GM12878 (cell line): ENCODE measurements around the gene ETV6. TPM values are rescaled to one million over a fixed set of nuclear protein-coding genes. Genes with fewer than 3 reads are reported as not detected.
A peak's percentile ranks its signal among the peaks of the same experiment; 100 is the strongest.

ENCODE experiments used
- ATAC-seq: fragments of 200-7000 bp; cut with Tn5 transposase; 3 replicates; pipeline ENCODE4 v1.9.1; 2020; ENCODE audit warnings: mild to moderate bottlenecking, moderate library complexity
- BruUV-seq: library from RNA; stranded (reverse); fragments of 400-500 nt; replicated peaks from 2 replicates; lab custom pipeline; 2021; lab: Mats Ljungman, UMichigan
- CTCF ChIA-PET: fragments of 300-600 bp; sonication (Branson Sonifier 250); formaldehyde crosslinking; extraction: SDS; loops from one replicate; lab custom pipeline; 2021; ENCODE audit warnings: inconsistent platforms; lab: Yijun Ruan, JAX
- POLR2A ChIA-PET: fragments of 350-600 bp; formaldehyde crosslinking; extraction: SDS; loops from one replicate; lab custom pipeline; 2021; ENCODE audit warnings: inconsistent platforms; lab: Charles Lee
- RAD21 ChIA-PET: fragments of 300-600 bp; sonication (Branson Sonifier 250); formaldehyde crosslinking; loops from one replicate; lab custom pipeline; 2023; ENCODE audit warnings: antibody characterized with exemption; ENCODE audit not compliant: unreplicated experiment; lab: Charles Lee
- SMC1A ChIA-PET: fragments of 300-600 bp; sonication (Branson Sonifier 250); formaldehyde crosslinking; loops from one replicate; lab custom pipeline; 2023; ENCODE audit not compliant: unreplicated experiment, uncharacterized antibody; lab: Charles Lee
- DNase-seq: peaks from one replicate; pipeline ENCODE4 v3.0.0-alpha.2; 2011; ENCODE audit warnings: low read depth, low spot score
- FAIRE-seq: peaks from 3 replicates; lab custom pipeline; 2011; peaks lifted over from hg19 to GRCh38; lab: Jason Lieb, UNC
- H2AFZ ChIP-seq: 2 replicates; pipeline ENCODE4 v1.6.0; 2011; ENCODE audit warnings: low read depth, low read length, control low read depth; ENCODE audit not compliant: control insufficient read depth
- H3K27ac ChIP-seq: 2 replicates; pipeline ENCODE4 v1.5.1; 2011; ENCODE audit warnings: control low read depth; ENCODE audit not compliant: control insufficient read depth, insufficient read depth
- H3K27me3 ChIP-seq, 2 experiments: replicated peaks in 1 of 2; 2 replicates each; pipeline versions ENCODE4 v1.6.0 to v1.6.1; 2011; ENCODE audit warnings: low read length in 1 of 2; ENCODE audit not compliant: control insufficient read depth in 2 of 2, insufficient read depth in 2 of 2
- H3K36me3 ChIP-seq, 2 experiments: 2 replicates each; pipeline ENCODE4 v1.5.1; 2011; ENCODE audit warnings: low read length in 1 of 2; ENCODE audit not compliant: control insufficient read depth in 2 of 2, insufficient read depth in 2 of 2
- H3K4me1 ChIP-seq: 2 replicates; pipeline ENCODE4 v1.6.1; 2011; ENCODE audit warnings: mild to moderate bottlenecking, low read length, moderate library complexity, mixed read lengths; ENCODE audit not compliant: control insufficient read depth, insufficient read depth
- H3K4me2 ChIP-seq: 2 replicates; pipeline ENCODE4 v1.6.0; 2011; ENCODE audit warnings: control low read depth; ENCODE audit not compliant: control insufficient read depth, insufficient read depth
- H3K4me3 ChIP-seq: fragments of 200-600 bp; sonication (generic); 2 replicates; pipeline ENCODE4 v1.5.1; 2016
- H3K79me2 ChIP-seq: 2 replicates; pipeline ENCODE4 v1.6.0; 2011; ENCODE audit warnings: low read length; ENCODE audit not compliant: control insufficient read depth, insufficient read depth
- H3K9ac ChIP-seq: 2 replicates; pipeline ENCODE4 v1.8.0; 2011; ENCODE audit warnings: low read length, control low read depth, mixed read lengths; ENCODE audit not compliant: control insufficient read depth, insufficient read depth
- H3K9me3 ChIP-seq: replicated peaks from 3 replicates; pipeline ENCODE4 v1.5.1; 2011; ENCODE audit warnings: mild to moderate bottlenecking, low read length; ENCODE audit not compliant: control insufficient read depth, insufficient read depth
- H4K20me1 ChIP-seq: 2 replicates; pipeline ENCODE4 v1.6.0; 2011; ENCODE audit not compliant: control insufficient read depth, insufficient read depth
- CBX5 ChIP-seq: sonication (generic); IDR thresholded peaks from 2 replicates; pipeline ENCODE4 v1.6.1; 2016; ENCODE audit warnings: low read depth, moderate library complexity, mild to moderate bottlenecking, inconsistent platforms
- SUZ12 ChIP-seq: fragments of 200-600 bp; sonication (generic); IDR thresholded peaks from one replicate; pipeline ENCODE4 v1.6.1; 2018; ENCODE audit warnings: antibody characterized with exemption, mild to moderate bottlenecking; ENCODE audit not compliant: unreplicated experiment
- WGBS: methylation state at CpG from one replicate; pipeline ENCODE4 v1.1.6; 2016; ENCODE audit warnings: low lambda C conversion rate; ENCODE audit not compliant: insufficient replicate concordance, insufficient coverage; ENCODE audit errors: missing lambda C conversion rate; 5-methylcytosine and 5-hydroxymethylcytosine counted together
- in situ Hi-C: fragments of 300-500 bp; cut with MboI; formaldehyde crosslinking; loops from 9 replicates; pipeline ENCODE4 v1.14.3; 2018; ENCODE audit warnings: mixed read lengths
- intact Hi-C: fragments of 100-400 bp; cut with micrococcal nuclease; formaldehyde crosslinking; loops from one replicate; pipeline ENCODE4 v1.14.2; 2022; ENCODE audit not compliant: unreplicated experiment
- polyA plus RNA-seq, 11 experiments: library from polyadenylated mRNA; depleted of rRNA in 4 of 11; unstranded in 6 of 11; stranded (reverse) in 5 of 11; fragments of >200 nt; fragmentation: Nextera tagmentation in 4 of 11; fragmentation: Illumina TruSeq in 1 of 11; extraction: Ambion mirVana in 4 of 11; extraction: Trizol in 1 of 11; gene quantifications; 1 replicate in 1 of 11; 2 replicates in 10 of 11; pipeline versions ENCODE4 v1.2.1 to v1.2.3, GENCODE V29; 2011 to 2016; ENCODE audit warnings: inconsistent platforms in 2 of 11, missing spikeins in 2 of 11, low read depth in 1 of 11
- total RNA-seq, 4 experiments: library from RNA; depleted of rRNA in 3 of 4; stranded (reverse); fragments of >200 nt in 3 of 4; fragmentation: Illumina TruSeq in 1 of 4; extraction: Trizol in 1 of 4; gene quantifications; 2 replicates each; pipeline versions ENCODE4 v1.2.1 to v1.2.3, GENCODE V29; 2013 to 2021
- TF ChIP-seq, protein P1 (sequence below): fragments of 150-350 bp; IDR thresholded peaks from 2 replicates; pipeline ENCODE4 v1.6.1; 2014; ENCODE audit warnings: mild to moderate bottlenecking, low read depth, low read length

The ETV6 gene
- total and polyA plus RNA-seq, 10 of the 15 experiments (the other 5 are each of a cell fraction or from before 2014, with no cell fraction given) = 6.6 to 74.8 (median 24.6) TPM

DNA sequence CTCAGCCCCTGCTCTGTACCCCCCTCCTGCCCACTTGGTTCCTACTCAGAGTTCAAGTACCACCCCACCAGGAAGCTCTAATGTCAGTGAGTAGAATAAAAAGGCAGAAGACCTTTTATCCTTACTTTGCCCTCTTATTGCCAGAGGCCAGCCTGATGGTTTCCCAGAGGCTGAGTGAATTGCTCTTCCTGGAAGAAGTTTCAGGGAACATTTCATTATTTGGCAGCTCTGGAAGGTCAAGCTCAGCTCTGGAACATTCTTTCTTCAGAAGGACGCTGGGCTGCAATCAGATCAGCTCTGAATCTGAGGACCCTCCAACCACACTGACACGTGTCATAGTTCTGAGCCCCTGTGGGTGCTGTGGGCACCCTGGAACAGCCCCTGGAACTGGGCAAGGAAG lies 188.9 kb downstream of the ETV6 start:
- Histone ChIP-seq H3K9ac (no peak overlapping the region), H3K4me2 (no peak overlapping the region), H3K9me3 (no peaks in the 10 kb centered on the region), H3K79me2 (peaks cover 41% of the 10 kb centered on the region), H3K36me3 (peaks cover 15 to 31% of the 10 kb centered on the region in 2 experiments), H3K4me3 (no peak overlapping the region), H3K4me1 (peaks cover 60% of the 10 kb centered on the region), H3K27ac (peak overlapping the region; percentile 97), H2AFZ (no peak overlapping the region), H3K27me3 (no peaks in the 10 kb centered on the region), H4K20me1 (no peaks in the 10 kb centered on the region)
- TF ChIP-seq, protein P1, sequence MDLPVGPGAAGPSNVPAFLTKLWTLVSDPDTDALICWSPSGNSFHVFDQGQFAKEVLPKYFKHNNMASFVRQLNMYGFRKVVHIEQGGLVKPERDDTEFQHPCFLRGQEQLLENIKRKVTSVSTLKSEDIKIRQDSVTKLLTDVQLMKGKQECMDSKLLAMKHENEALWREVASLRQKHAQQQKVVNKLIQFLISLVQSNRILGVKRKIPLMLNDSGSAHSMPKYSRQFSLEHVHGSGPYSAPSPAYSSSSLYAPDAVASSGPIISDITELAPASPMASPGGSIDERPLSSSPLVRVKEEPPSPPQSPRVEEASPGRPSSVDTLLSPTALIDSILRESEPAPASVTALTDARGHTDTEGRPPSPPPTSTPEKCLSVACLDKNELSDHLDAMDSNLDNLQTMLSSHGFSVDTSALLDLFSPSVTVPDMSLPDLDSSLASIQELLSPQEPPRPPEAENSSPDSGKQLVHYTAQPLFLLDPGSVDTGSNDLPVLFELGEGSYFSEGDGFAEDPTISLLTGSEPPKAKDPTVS = no peak
- TF ChIP-seq CBX5 (no peak), SUZ12 (no peak)
- FAIRE-seq (no peak), ATAC-seq (no peak), DNase-seq (no peak)
- in situ Hi-C loops = loop anchor here (5.0 kb wide), 1 partner anchor 271 kb away; no protein-coding TSS in a partner anchor
- RAD21 ChIA-PET = interaction anchor here (0.9 to 9.5 kb wide), 5 partner anchors 18 to 195 kb away, joined by 3 to 56 read pairs (median 9); no protein-coding TSS in a partner anchor
- no TSS peak for BruUV-seq
- intact Hi-C loops = no loop called here
- SMC1A ChIA-PET = interaction anchor here (0.8 to 9.7 kb wide), 8 partner anchors 9 to 184 kb away, joined by 3 to 140 read pairs (median 12); no protein-coding TSS in a partner anchor
- POLR2A ChIA-PET = interaction anchor here (1.0 to 1.4 kb wide), 4 partner anchors 14 to 143 kb away, joined by 3 to 4 read pairs (median 3); no protein-coding TSS in a partner anchor
- CTCF ChIA-PET = interaction anchor here (0.6 to 1.6 kb wide), 4 partner anchors 38 to 195 kb away, joined by 3 to 5 read pairs (median 3); no protein-coding TSS in a partner anchor
- WGBS = 98% methylated on average over 2 of the region's 2 CpGs
